ENCODE data around the gene CYP2W1.

DNA sequence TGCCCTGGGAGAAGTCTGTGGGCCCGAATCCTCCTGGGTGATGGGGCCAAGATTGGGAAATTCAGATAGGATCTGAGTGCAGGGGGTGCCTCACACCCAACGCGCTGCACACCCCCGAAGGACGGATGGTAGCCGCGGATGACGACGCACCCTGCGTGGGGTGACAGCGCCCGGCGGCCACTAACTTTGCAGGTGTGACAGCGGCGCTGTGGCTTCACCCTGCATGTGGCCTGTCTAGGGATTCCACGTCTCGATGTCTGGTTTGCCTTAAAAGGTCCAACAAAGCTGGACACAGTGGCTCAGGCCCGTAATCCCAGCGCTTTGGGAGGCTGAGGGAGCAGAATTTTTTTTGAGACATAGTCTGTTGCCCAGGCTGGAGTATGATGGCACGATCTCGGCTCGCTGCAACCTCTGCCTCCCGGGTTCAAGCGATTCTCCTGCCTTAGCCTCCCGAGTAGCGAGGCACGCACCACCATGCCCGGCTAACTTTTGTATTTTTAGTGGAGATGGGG lies 47.1 kb upstream of the CYP2W1 start:
- TF ChIP-seq, protein P1, sequence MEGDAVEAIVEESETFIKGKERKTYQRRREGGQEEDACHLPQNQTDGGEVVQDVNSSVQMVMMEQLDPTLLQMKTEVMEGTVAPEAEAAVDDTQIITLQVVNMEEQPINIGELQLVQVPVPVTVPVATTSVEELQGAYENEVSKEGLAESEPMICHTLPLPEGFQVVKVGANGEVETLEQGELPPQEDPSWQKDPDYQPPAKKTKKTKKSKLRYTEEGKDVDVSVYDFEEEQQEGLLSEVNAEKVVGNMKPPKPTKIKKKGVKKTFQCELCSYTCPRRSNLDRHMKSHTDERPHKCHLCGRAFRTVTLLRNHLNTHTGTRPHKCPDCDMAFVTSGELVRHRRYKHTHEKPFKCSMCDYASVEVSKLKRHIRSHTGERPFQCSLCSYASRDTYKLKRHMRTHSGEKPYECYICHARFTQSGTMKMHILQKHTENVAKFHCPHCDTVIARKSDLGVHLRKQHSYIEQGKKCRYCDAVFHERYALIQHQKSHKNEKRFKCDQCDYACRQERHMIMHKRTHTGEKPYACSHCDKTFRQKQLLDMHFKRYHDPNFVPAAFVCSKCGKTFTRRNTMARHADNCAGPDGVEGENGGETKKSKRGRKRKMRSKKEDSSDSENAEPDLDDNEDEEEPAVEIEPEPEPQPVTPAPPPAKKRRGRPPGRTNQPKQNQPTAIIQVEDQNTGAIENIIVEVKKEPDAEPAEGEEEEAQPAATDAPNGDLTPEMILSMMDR (IDR thresholded peaks at IDR 0.05; ENCODE audit: low read depth, low read length): no peak
- TF ChIP-seq, protein P2, sequence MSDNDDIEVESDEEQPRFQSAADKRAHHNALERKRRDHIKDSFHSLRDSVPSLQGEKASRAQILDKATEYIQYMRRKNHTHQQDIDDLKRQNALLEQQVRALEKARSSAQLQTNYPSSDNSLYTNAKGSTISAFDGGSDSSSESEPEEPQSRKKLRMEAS (IDR thresholded peaks at IDR 0.05; ENCODE audit: low read depth, low read length): no peak
- no peak for TF ChIP-seq POLR2A (IDR thresholded peaks at IDR 0.05; ENCODE audit: extremely low read depth, insufficient read length)
